Measurements from ENCODE around the gene VCAN.

Gene VCAN

DNA sequence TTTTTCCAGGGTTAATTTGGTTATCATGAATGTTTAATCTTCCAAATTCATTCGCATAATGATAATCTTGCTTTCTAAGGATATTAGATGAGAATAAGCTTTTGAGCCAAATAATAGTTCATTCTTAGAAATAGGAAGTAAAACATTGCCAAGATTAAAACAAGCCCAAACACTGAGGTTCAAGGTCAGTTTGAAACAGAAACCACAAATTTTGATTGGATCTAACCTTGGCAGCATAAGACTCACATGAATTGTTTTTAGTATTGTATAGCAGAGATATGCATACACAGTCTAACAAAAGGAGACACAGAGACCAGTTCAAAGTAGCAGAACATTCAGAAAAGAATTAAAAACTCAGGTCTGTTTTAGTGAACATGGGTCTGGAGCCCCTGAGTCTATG is 43.4 kb upstream of the VCAN start:
- Histone ChIP-seq H3F3A (ENCODE audit: control insufficient read depth, insufficient read depth) (no peaks in the 10 kb centered on the region), H3K9me2 (replicated peaks; ENCODE audit: control insufficient read depth, low read length) (no peaks in the 10 kb centered on the region), H3K36me3 (ENCODE audit: control insufficient read depth, low read length) (no peaks in the 10 kb centered on the region), H3K9me3 (ENCODE audit: control insufficient read depth, insufficient read depth, low read length) (no peaks in the 10 kb centered on the region), H3K4me3 (ENCODE audit: low read length) (no peak overlapping the region), H4K20me1 (ENCODE audit: control insufficient read depth, insufficient read depth, low read depth, low read length) (no peaks in the 10 kb centered on the region), H3K4me1 (ENCODE audit: control insufficient read depth, low read length) (no peaks in the 10 kb centered on the region), H3K27me3 (ENCODE audit: control insufficient read depth, low read length) (no peaks in the 10 kb centered on the region), H3K79me2 (ENCODE audit: control insufficient read depth, low read length) (no peaks in the 10 kb centered on the region), H3K4me2 (ENCODE audit: low read length) (no peak overlapping the region), H3K27ac (ENCODE audit: low read depth, low read length) (no peak overlapping the region)
- TF ChIP-seq EZH2phosphoT487 (IDR thresholded peaks at IDR 0.05; ENCODE audit: borderline replicate concordance, low read length), result no peak
- TF ChIP-seq CTCF (IDR thresholded peaks at IDR 0.05; ENCODE audit: low read depth, low read length, poor library complexity, severe bottlenecking), result no peak

DNA sequence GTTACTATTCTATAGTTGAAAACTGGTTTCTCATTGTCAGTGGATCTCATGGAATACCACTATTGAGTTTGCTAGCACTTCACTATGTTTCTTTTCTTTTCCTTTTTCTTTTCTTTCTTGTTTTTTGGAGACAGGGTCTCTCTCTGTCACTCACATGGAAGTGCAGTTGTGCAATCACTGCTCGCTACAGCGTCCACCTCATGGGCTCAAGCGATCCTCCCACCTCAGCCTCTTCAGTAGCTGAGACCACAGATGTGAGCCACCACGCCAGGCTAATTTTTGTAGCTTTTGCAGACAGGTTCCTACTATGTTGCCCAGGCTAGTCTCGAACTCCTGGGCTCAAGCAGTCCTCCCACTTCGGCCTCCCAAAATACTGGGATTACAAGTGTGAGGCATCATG is 42.7 kb upstream of the VCAN start:
- no peak for TF ChIP-seq EZH2phosphoT487 (IDR thresholded peaks at IDR 0.05; ENCODE audit: borderline replicate concordance, low read length)
- no peak for TF ChIP-seq CTCF (IDR thresholded peaks at IDR 0.05; ENCODE audit: low read depth, low read length, poor library complexity, severe bottlenecking)
- Histone ChIP-seq H3K27ac (ENCODE audit: low read depth, low read length) (no peak overlapping the region), H3K4me2 (ENCODE audit: low read length) (no peak overlapping the region), H3K9me3 (ENCODE audit: control insufficient read depth, insufficient read depth, low read length) (no peaks in the 10 kb centered on the region), H4K20me1 (ENCODE audit: control insufficient read depth, insufficient read depth, low read depth, low read length) (no peaks in the 10 kb centered on the region), H3K4me3 (ENCODE audit: low read length) (no peak overlapping the region), H3K79me2 (ENCODE audit: control insufficient read depth, low read length) (no peaks in the 10 kb centered on the region), H3F3A (ENCODE audit: control insufficient read depth, insufficient read depth) (no peaks in the 10 kb centered on the region), H3K27me3 (ENCODE audit: control insufficient read depth, low read length) (no peaks in the 10 kb centered on the region), H3K9me2 (replicated peaks; ENCODE audit: control insufficient read depth, low read length) (no peaks in the 10 kb centered on the region), H3K4me1 (ENCODE audit: control insufficient read depth, low read length) (no peaks in the 10 kb centered on the region), H3K36me3 (ENCODE audit: control insufficient read depth, low read length) (no peaks in the 10 kb centered on the region)

GRCh38 chr5:83430130-83431010 is 41.2 kb upstream of the VCAN start:
- H3K4me2 ChIP-seq (ENCODE audit: low read length), result no peak overlapping the region
- H3K79me2 ChIP-seq (ENCODE audit: control insufficient read depth, low read length), result no peaks in the 10 kb centered on the region
- no peak overlapping the region for H3K4me3 ChIP-seq (ENCODE audit: low read length)
- no peaks in the 10 kb centered on the region for H4K20me1 ChIP-seq (ENCODE audit: control insufficient read depth, insufficient read depth, low read depth, low read length)
- no peaks in the 10 kb centered on the region for H3K27me3 ChIP-seq (ENCODE audit: control insufficient read depth, low read length)
- no peaks in the 10 kb centered on the region for H3K36me3 ChIP-seq (ENCODE audit: control insufficient read depth, low read length)
- TF ChIP-seq CTCF (IDR thresholded peaks at IDR 0.05; ENCODE audit: low read depth, low read length, poor library complexity, severe bottlenecking) (peak; percentile 89), EZH2phosphoT487 (IDR thresholded peaks at IDR 0.05; ENCODE audit: borderline replicate concordance, low read length) (no peak)
- H3F3A ChIP-seq (ENCODE audit: control insufficient read depth, insufficient read depth), result no peaks in the 10 kb centered on the region
- no peaks in the 10 kb centered on the region for H3K9me3 ChIP-seq (ENCODE audit: control insufficient read depth, insufficient read depth, low read length)
- no peaks in the 10 kb centered on the region for H3K9me2 ChIP-seq (replicated peaks; ENCODE audit: control insufficient read depth, low read length)
- H3K27ac ChIP-seq (ENCODE audit: low read depth, low read length), result no peak overlapping the region
- no peaks in the 10 kb centered on the region for H3K4me1 ChIP-seq (ENCODE audit: control insufficient read depth, low read length)
